Testis (tissue), 2 donors: ENCODE data around the gene IL31RA.

ENCODE experiments used
- POLR2A ChIP-seq: fragments of 450-650 bp; IDR thresholded peaks from one replicate; pipeline ENCODE4 v1.6.1; 2017; ENCODE audit warnings: antibody characterized with exemption, mild to moderate bottlenecking, moderate library complexity
- TF ChIP-seq, protein P1 (sequence below), 3 experiments: fragments of 450-650 bp in 2 of 3; fragments of 200-600 bp in 1 of 3; sonication (generic) in 1 of 3; IDR thresholded peaks; one replicate each; pipeline ENCODE4 v1.5.1; 2016 to 2019; ENCODE audit warnings: antibody characterized with exemption in 3 of 3, mild to moderate bottlenecking in 2 of 3, moderate library complexity in 1 of 3

DNA sequence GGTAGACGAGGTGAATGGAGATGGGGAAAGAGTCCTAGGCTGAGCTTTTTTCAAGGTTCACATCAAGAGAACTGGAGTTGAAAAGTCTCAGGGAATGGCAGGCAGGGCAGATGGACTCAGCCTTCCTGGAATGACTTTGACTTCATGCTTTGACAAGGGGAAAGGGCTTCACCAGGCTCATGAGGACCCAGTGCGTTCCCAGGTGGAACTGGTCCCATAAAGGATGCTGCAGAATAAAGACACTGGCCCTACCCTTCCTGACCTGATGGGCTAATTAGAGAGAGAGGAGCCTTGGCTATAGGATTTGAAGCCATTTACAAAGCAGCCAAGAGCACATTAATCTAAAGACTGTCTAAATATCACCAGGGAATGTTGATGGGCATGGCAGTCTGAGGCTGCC is 63.8 kb downstream of the IL31RA start:
- TF ChIP-seq, protein P1, sequence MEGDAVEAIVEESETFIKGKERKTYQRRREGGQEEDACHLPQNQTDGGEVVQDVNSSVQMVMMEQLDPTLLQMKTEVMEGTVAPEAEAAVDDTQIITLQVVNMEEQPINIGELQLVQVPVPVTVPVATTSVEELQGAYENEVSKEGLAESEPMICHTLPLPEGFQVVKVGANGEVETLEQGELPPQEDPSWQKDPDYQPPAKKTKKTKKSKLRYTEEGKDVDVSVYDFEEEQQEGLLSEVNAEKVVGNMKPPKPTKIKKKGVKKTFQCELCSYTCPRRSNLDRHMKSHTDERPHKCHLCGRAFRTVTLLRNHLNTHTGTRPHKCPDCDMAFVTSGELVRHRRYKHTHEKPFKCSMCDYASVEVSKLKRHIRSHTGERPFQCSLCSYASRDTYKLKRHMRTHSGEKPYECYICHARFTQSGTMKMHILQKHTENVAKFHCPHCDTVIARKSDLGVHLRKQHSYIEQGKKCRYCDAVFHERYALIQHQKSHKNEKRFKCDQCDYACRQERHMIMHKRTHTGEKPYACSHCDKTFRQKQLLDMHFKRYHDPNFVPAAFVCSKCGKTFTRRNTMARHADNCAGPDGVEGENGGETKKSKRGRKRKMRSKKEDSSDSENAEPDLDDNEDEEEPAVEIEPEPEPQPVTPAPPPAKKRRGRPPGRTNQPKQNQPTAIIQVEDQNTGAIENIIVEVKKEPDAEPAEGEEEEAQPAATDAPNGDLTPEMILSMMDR (IDR thresholded peaks at IDR 0.05): no peak
- TF ChIP-seq POLR2A: no peak
